GM19035 (cell line): ENCODE measurements around the gene ARHGEF17.

ENCODE experiments used
- ATAC-seq: cut with Tn5 transposase; IDR thresholded peaks from one replicate; pipeline ENCODE4 v1.9.1; 2021; ENCODE audit not compliant: unreplicated experiment

The ARHGEF17 gene

DNA sequence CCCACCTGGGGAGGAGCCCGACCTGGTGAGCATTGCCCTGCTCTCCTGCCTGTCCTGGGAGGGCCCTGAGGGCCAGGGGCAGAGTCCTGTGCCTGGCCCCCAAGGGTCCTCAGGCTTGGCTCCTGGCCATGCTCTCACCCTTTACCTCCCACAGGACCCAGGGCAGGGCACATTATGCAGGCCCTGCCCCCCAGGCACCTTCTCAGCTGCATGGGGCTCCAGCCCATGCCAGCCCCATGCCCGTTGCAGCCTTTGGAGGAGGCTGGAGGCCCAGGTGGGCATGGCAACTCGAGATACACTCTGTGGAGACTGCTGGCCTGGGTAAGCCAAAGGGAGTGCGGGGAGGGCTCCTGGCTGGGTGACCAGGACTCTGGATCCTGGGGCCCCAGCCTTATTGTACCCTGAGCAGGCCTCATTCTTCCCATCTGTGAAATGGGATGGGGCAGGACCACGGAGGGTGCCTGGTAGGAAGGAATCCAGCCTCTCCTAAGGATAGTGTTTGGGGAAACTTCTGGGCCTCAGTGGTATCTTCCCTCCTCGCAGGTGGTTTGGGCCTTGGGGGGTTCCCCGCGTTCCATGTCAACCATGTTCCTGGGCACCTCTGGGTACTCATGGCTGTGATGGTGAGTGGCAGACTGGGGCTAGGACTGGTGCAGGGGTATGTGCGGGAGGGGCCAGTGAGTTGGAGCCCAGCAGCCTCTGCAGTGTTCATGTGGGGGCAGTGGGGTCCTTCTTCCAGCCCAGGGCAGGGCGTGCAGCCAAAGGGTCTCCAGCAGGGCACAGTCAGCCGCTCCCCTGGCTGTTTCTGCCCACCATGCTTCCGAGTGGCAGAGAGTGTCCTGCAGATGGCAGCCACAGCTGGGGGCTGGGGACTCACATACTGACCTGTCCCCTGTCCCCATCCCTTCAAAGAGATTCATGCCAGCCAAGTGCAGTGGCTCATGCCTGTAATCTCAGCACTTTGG lies 82.8 kb downstream of the ARHGEF17 start:
- no peak for ATAC-seq

DNA sequence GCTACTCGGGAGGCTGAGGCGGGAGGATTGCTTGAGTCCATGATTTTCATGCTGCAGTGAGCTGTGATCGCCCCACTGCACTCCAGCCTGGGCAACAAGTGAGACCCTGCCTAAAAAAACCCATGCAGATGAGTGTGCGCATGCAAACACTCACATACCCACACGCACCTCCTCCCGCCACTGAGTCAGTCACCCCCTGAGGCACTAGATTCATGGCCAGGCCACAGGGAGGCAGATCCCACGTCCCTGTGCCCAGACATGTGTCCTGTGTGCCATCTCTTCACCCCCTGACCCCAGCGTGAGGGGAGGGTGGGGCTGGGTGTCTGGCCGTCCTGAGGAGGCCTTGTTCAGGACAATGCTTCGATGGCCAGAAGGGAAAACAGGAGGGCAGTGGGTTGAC lies 83.6 kb downstream of the ARHGEF17 start:
- ATAC-seq = no peak

DNA sequence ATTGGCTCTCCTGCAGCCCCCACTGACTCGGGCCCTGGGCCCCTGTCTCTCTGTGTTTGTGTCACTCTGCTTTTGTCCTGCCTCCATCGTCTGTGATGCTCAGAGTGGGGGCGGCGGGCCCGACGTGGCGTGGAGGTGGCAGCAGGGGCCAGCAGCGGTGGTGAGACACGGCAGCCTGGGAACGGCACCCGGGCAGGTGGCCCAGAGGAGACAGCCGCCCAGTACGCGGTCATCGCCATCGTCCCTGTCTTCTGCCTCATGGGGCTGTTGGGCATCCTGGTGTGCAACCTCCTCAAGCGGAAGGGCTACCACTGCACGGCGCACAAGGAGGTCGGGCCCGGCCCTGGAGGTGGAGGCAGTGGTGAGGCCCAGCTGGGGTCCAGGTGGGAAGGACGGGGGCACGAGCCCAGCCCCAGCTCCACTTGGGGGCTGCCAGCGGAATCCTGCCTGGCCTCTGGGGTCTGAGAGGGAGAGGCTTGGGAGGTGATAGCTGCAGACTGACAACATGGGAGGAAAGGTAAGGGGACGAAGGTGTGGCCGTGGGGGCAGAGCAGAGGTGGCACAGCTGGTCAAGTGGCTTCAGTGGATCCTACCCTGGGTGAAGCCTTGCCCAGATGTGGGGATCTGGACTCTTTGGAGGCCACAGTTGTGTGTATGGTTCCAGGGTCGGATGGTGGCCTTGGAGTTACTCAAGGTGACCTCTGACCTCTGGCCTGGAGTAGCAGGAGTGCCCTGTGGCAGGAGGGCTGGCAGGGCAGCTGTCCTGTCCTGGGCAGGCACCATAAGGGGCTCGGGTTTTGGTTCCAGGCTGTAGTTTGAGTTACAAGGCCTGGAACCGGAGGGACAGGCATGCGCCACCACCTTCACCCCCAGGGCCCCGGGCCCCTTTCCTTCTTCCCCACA lies 84.3 kb downstream of the ARHGEF17 start:
- no peak for ATAC-seq

DNA sequence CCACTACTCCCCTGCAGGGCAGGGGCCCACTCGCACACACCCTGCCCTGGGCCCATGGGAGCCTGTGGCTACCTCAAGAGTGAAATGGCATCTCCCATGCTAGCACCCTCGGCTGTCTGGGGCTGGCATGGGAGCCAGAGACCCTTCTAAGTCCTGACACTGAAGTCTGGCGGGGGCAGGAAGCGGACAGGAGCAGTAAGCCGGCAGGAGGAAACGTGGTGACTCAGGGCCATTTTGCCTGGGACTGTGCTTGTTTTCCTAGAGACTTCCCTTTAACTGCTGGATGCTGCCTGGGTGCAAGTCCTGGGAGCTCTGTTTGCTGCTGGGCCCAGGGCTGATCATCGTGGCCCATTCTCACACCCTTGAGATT lies 84.9 kb downstream of the ARHGEF17 start:
- ATAC-seq = no peak

DNA sequence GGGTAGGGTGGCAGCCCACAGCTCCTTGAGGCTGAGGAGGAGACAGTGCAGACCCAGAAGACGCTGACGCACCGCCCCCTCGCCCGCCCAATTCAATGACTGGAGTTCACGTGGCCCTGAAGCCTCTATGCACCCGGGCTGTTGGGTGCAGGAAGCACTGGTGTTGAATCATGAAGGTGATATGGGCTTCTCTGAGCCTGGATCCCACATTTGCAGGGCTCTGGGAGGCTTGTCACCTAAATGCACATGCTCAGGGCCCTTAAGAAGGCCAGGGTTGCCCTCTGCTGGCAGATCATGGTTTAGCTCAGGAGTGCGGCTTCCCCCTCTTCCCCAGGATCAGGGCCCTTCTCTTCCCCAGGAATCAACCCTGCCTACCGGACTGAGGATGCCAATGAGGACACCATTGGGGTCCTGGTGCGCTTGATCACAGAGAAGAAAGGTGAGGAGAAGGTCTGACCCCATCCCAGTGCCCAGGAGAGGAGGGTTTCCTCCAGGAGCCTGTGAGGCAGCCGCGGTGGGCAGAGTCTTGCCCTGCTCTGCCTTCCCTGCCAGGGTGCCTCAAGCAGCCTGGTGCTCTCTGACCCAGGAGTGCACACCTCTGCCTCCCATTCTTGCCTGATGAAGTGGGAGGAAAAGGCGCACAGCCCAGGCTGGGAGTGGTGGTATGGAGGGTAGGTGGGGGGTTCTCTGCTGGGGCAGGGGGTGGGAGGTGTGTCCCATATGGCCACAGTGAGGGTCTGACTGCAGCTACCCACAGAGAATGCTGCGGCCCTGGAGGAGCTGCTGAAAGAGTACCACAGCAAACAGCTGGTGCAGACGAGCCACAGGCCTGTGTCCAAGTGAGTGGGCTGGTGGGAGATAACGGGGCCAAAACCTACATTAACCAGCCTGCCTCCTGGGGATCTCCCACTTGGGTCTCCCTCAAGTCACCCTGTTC lies 85.7 kb downstream of the ARHGEF17 start:
- no peak for ATAC-seq

DNA sequence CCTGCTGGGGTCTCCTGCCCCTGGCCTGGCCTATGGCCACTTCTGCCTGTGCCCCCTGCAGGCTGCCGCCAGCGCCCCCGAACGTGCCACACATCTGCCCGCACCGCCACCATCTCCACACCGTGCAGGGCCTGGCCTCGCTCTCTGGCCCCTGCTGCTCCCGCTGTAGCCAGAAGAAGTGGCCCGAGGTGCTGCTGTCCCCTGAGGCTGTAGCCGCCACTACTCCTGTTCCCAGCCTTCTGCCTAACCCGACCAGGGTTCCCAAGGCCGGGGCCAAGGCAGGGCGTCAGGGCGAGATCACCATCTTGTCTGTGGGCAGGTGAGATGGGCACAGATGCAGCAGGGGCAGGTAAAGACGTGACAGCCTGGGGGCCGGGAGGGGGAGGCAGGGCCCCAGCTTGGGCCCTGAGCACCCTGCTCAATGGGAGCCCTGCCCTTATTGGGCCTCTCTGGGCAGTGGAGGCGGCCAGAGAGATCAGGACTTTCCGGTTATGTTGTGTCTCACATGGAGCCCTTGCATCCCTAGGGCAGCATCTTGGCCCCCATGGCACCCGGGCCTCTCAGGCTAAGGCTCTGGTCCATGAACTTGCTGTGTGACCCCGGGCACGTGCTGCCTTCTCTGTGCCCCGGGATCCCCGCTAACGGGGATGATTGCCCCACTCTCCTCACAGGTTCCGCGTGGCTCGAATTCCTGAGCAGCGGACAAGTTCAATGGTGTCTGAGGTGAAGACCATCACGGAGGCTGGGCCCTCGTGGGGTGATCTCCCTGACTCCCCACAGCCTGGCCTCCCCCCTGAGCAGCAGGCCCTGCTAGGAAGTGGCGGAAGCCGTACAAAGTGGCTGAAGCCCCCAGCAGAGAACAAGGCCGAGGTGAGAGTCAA lies 86.6 kb downstream of the ARHGEF17 start:
- no peak for ATAC-seq

DNA sequence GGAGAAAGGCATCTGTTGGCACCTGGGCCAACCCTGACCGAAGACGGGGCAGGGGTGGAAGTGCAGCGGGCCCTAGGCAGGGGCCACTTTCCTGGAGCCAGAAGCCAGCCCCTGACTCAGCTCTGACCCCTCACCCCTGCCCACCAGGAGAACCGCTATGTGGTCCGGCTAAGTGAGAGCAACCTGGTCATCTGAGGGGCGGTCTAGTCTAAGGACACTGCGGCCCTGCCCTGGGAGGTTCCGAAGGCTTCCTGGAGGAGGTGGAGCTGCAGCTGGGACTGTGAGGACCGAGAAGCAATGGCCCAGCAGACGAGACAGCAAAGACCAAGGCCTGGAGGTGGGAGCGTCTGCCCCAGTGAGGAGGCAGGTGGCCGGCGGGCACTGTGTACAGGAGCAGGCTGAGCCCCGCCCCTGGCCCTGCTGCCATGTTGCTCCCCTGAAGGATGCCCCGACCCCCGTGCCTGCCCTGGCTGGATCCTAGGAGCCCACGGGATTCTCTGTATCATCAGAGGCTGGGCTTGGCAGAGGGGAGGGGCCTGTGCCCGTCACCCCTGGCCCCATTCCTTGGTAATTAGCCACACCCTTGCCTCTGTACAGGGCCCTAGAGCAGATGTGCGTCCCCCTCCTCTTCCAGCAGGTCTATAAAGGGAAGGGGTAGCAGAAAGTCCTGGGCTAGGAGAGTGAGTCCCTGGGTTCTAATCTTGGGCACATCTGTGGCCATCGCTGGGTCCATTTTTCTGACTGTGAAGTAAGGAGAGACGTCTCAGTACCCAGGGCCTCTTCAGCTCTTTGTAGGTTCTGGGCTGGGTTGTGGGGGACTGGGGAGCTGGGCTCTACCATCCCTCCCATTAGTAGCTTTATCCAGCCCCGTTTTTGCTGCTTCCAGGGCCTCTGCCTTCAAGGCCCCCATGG lies 87.5 kb downstream of the ARHGEF17 start:
- ATAC-seq = no peak

DNA sequence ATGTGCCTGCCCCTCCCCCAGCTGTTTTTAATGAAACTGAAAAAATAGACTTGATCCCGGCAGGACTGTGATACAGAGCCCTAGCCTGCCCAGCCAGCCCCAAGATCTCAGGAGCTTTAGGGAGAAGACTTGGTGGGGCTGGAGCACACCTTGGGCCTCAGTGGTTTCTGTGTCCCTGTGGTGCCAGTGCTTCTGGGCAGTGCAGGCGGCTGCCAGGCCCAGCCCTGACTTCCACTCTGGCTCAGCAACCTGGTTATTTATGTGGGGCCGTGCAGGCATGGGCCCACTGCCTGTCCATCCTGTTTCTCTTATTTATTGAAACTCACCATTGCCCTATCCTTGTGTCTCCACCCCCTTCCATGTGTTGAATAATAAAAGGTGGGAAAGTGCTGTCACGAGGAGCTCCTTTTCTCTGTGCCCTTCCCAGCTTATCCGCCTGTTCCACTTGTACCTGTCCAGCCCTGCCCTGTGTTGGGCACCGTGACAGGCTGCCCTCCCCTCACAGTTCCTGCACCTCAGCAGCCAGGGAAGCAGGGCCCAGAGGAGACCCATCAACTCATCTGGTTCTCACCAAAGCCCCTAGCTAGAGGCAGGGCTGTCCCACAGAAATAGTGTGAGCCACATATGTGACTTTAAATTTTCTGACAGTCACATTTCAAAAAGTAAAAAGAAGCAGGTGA lies 88.3 kb downstream of the ARHGEF17 start:
- no peak for ATAC-seq

DNA sequence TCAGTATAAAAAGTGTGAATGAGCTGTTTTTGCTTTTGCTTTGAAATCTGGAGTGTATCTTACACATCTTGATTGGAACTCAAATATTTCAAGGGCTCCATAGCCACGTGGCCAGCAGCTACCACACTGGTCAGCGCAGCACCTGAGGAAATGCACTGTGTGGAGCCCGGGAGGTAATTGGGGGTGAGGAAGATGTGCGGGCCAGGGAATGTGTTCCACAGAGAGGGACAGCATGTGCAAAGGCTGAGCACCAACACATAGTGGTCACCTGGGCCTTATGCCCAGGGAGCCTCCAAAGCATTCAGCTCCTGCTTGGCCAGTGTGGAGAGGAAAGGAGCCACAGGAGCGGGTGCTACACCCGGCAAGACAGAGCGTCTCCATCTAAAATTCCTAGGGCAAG lies 88.9 kb downstream of the ARHGEF17 start:
- no peak for ATAC-seq

DNA sequence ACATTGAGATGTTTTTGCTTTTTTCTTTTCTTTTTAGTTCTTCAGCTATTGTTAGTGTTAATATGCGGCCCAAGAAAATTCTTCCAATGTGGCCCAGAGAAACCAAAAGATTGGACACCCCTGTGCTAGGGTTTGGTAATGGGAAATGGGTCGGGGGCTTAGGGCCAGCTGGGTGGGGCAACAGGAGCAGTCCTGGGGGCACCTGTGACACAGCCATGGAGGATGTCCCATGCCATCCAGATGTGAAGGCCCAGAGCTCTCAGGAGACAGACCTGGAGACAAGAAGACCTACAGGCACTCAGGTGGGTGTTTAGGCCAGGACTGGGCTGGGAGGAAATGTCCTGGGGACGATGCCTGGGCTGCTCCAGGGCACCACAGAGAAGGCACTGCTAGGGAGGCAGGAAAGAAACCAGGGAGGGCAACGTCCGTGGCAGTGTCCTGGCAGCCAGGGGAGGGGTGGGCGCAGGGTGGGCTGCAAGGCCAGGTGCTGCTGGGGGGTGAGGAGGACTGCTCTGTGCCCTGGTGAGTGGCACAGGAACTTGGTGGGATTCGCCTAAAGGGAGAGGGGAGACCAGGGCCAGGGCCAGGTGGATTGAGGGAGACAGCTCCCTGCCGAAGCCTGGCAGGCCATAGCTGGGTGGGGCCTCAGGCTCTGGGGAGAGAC lies 89.5 kb downstream of the ARHGEF17 start:
- no peak for ATAC-seq

DNA sequence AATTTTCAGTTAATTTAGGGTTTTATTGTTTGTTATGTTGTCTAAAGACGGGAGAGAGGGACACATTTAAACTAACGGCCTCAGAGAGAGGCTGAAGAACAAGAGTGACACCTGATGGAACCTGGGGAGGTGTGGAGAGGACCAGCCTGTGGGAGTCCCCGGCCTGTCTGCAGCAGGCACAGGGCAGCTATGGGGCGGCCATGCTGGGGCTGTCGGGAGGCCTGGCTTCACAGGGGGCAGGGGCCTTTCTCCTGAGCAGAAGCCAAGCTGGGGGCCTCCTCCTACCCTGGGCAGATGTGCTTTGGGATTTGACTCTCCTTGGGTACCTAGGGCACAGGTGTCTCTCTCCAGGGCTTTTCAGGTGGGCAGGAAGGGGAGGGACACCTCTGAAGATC lies 90.1 kb downstream of the ARHGEF17 start:
- no peak for ATAC-seq

DNA sequence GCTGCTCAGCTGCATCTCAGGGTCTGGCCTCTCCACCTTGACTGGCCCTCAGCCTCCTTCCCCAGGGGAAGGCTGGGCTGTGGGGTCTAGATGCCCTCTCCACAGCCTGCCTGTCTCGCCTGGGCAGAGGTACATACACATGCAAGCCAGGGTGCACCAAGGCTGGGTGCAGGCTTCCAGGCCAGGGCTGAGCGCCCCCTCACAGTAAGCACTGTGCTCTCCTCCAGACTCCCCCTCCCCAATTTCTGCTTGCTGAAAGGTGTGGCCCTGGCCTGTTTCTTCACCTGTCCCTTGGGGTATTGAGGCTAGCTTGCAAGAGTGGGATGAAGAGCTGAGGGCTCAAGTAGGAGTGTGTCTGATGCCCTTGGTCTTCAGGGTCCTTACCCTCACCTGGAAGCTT lies 90.6 kb downstream of the ARHGEF17 start:
- no peak for ATAC-seq

DNA sequence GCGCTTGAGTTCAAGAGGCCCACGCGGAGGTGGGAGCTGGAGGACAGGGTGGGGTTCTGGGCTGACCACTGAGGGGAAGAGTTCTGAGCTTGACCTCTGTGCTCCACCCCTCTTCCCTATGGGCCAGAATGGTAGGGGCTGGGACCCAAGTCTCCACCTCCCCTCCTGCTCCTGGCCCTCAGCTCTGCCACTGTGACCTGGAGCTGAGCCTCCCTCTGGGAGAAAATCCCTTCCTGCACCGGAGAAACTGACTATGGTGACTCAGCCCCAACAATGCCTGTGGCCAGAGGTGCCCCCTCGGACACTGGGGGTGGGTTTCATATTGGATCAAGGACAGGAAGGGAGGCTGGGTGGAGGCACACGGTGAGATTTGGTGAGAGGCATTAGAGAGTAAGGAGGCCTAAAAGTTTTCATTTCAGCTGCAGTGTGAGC lies 91.1 kb downstream of the ARHGEF17 start:
- ATAC-seq = no peak

DNA sequence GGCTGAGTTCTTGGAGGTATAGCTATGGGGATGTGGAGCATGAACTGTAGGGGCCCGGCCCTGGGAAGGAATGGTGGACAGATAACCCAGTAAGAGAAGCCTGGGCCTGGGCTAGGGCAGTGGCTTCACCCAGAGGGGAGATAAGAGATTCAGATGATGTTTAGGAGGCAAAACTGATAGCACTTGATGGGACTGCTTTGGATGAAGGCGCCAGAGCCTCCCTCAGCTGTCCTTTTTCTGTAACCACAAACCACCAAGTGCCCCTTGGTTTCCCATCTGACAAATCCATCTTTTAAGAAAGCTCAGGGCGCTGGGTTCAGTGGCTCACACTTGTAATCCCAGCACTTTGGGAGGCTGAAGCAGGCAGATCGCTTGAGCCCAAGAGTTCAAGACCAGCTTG lies 91.6 kb downstream of the ARHGEF17 start:
- ATAC-seq = no peak

DNA sequence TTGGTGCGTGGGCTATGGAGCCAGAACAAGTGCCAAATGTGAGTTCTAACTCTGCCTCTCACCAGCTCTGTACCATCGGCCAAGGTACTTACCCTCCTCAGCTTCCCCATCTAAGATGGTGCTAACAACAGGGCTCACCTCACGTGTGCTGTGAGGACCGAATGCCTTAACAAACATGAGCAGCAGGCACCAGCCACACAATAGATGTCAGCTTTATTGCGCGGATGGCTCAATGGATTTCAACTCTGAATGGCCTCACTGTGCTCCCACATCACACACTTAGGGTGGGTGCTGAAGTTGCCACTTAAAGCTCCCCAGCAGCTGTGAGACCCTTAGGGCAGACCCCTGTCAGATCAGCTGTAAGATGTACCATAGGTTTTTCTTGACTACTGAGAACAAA lies 92.2 kb downstream of the ARHGEF17 start:
- ATAC-seq = no peak

DNA sequence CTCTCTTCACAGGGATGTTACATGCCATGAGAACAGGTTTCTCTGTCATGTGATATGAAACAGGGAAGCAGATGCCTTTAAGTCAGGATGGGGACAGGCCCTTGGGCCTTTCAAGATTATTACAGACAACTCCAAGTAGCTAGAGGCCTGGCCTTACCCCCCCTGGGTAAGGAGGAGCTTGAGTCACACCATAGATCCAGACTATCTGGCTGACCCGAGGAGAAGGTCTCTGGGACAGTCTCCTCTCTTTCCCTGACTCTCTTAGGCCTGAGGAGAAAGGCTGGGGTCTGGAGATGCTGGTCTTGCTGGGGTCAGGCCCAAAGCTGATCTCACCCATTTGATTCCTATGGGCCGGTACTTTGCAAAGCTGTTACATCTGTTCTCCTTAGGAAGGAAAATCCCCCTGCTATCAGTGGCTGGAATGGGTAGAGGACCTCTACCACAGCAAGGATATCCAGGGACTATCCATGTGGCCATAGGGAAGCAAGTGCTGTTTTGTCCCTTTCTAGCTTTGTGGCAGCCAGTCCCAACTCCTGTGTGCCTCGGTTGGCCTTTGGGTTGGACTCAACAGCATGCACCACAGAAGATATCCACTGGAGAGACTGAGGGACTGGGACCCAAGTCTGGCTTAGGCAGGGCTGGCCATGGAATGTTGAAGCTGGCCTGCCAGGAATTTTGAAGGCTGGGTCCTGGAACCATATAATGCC lies 93.3 kb downstream of the ARHGEF17 start:
- ATAC-seq = no peak
